ENCODE data around the gene U2AF1L4.
"Not testable (repeated sequence)": the region's sequence is repeated elsewhere in the genome, so short reads cannot be mapped to it uniquely, and the experiment has no call there.

The U2AF1L4 gene

DNA sequence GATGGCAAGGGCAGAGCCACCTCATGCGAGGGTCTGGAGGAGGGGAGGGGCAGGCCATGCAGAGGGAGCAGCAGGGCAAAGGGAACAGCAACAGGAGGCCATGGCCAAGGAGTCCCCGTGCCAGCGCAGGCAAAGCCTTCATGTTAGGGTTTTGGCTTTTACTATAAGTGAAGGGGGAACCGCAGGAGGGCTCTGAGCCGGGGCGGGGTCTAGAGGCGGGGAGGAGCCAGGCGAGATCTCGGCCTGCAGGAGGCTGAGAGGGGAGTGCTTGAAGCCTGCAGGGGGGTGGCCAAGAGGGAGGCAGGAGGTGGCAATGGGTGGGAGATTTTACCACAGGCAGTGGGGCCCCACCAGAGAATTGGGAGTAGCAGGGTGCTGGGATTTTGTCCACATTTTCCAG is 36.4 kb upstream of the U2AF1L4 start:
- DNase-seq (ENCODE audit: low spot score) (no peak), FAIRE-seq (no peak)

DNA sequence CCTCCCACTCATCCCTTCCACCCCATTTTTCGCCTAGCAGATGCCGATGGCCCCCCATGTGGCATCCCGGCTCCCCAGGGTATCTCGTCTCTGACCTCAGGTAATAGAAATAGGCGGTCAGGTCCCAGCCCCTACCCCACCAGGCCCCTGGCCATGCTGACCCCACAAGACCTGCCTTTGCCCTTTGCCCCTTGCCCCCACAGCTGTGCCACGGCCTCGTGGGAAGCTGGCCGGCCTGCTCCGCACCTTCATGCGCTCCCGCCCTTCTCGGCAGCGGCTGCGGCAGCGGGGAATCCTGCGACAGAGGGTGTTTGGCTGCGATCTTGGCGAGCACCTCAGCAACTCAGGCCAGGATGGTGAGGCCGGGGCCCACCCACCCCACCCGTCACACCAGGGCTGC is 35.5 kb upstream of the U2AF1L4 start:
- no peak for FAIRE-seq
- DNase-seq (ENCODE audit: low spot score): no peak

DNA sequence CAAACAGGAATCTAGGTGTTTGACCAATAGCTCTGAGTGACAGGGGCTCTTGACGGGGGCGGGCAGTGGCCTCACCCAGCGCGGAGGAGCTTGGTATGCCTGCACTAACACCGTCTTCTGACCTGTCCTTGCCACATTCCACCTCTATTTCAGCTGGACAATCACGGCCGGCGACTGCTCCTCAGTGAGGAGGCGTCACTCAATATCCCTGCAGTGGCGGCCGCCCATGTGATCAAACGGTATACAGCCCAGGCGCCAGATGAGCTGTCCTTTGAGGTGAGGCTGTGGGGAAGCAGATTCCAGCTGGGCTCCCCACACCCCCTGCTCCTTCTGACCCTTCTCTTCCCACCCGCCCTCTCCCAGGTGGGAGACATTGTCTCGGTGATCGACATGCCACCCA is 34.8 kb upstream of the U2AF1L4 start:
- no peak for DNase-seq (ENCODE audit: low spot score)
- FAIRE-seq: no peak

DNA sequence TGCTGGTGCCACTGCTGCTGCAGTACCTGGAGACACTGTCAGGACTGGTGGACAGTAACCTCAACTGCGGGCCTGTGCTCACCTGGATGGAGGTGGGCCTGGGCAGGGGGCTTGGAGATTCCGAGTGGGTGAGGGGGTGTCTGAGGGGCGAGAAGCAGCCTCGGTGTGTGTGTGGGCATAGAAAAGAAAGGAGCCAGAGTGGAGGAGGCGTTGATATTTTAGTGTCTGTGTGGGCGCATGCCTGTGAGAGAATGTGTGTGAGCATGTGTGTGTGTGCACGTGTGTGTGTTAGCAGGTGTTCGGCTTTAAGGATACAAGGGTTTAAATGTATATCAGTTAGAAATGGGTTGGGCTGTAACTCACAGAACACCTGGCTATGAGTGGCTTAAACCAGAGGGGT is 33.8 kb upstream of the U2AF1L4 start:
- DNase-seq (ENCODE audit: low spot score) (no peak), FAIRE-seq (no peak)

DNA sequence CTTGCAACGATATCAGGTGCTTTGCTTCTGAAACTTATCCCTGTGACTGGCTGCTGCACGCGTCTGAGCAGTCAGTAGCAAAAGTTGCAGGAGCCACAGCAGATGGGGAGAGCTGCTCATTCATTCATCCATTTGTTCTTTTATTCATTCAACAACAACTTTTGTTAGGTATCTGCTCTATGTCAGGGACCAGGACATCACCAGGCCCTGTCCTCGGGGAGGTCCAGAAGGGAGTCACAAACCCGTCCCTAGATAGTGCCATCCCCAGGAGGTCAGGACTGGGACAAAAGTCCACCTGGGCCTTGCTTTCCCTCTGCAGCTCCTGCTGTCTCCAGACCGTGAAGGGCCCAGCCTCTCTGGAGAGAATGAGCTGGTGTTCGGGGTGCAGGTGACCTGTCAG is 32.7 kb upstream of the U2AF1L4 start:
- FAIRE-seq: no peak
- no peak for DNase-seq (ENCODE audit: low spot score)

DNA sequence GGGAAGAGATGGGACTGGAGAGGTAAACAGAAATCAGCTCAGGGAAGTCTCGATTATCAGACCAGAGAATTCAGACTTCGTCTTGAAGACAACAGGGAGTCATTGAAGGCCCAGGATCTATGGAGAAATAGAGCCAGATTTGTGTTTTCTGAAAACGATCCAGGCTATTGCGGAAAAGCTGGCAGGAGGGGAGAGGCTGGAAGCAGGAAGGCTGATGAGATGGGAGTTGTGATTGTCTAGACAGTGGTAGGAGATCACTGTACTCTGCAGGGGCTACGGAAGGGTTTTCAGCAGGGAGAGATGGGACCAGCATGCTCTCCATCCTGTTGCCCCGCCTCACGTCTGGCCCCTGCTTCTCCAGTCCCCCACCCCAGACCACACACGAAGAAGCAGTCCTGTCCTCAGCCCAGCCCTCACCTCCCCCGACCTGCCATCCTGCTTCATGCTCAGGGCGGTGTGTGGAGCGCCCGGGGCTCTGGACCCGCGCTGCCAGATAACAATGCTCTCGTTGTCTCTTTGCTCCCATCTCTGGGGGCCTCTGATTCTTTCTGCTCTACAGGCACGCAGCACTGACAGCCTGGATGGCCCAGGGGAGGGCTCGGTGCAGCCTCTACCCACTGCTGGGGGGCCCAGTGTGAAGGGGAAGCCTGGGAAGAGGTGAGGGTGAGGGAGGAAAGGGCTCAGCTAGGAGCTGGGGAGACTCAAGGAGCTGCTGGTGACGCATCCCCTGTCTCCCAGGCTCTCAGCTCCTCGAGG is 32.0 kb upstream of the U2AF1L4 start:
- no peak for FAIRE-seq
- DNase-seq (ENCODE audit: low spot score): no peak

DNA sequence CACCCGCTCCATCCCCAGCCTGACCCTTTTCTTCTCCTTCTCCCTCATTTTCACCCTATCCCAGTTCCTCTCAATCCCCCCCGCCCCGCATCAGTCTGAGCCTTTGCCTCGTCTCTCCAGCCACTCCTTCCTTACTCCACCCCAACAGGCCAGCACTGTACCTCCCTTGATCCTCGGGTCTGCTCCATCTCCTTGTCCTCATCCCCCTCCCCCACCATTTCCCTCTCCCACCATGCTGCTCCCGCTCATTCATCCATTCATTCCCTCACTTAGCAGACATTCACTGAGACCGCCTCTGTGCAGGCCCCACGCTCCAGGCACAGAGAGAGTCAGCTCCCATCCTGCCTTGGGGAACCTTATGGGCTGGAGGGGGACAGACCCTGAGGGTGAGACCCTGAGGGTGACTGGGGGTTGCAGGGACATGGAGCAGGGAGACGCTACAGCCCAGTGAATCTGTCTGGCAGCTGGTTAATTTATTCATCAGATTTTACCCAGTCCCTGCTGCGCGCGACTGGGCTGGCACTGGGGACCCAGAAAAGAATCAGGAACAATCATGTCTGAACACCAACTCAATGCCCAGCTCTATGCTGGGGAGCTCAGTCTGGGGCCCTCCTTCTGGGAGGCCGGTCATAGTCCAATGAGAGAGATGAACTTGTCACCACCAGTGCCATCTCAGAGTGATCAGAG is 31.0 kb upstream of the U2AF1L4 start:
- no peak for FAIRE-seq
- no peak for DNase-seq (ENCODE audit: low spot score)

DNA sequence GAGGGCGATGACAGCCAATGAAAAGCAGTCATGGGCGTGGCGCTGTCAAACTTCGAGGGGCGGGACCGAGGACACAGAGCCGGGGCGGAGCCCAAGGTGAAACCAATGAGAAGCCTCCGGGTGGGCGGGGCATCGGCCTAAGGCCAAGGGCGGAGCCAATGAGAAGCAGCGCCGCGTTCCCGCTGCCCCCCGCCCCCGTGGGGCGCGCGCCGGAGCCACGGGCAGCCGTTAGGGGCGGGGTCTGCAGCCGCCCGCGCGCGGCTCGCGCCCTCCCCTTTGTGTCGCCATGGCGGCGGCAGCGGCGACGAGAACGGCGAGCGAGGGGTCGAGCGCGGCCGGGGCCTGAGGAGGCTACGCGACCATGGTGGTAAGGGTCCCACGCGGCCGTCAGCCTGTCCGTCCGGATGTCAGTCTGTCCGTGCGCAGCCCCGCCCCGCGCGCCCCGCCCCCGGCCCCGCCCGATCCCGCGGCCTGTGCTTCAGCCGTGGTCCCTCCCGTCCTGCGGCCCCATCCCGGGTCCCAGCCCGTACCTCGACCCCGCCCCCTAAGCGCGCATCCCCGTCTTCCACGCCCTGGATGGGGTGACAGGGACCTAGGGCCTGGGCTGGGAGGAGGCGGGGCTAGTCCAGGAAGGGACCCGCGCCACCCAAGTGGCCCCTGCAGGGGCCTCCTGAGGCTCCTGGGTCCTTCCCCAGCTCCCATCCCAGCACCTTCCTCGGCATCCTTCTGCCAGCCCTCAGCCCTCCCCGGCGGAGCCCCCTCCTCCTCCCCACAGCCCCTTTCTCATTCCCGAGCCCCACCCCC is 30.3 kb upstream of the U2AF1L4 start, which contains the start of gene ARHGAP33:
TSS of gene ARHGAP33 (plus strand) at position 267 of the 804 bp plus-strand sequence. CDS start at position 362, 95 bp downstream.
- peak; percentile 99 for DNase-seq (ENCODE audit: low spot score)
- FAIRE-seq: peak; percentile 13

DNA sequence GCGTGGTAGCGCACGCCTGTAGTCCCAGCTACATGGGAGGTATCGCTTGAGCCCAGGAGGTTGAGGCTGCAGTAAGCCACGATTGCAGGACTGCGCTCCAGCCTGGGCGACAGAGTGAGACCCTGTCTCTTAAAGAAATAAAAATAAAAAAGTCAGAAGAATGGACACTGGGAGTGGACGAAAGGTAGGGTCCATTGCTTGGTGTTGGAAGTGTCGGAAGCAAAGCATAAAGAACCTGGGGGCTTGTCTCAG is 29.8 kb upstream of the U2AF1L4 start:
- FAIRE-seq (no peak), DNase-seq (ENCODE audit: low spot score) (no peak)

DNA sequence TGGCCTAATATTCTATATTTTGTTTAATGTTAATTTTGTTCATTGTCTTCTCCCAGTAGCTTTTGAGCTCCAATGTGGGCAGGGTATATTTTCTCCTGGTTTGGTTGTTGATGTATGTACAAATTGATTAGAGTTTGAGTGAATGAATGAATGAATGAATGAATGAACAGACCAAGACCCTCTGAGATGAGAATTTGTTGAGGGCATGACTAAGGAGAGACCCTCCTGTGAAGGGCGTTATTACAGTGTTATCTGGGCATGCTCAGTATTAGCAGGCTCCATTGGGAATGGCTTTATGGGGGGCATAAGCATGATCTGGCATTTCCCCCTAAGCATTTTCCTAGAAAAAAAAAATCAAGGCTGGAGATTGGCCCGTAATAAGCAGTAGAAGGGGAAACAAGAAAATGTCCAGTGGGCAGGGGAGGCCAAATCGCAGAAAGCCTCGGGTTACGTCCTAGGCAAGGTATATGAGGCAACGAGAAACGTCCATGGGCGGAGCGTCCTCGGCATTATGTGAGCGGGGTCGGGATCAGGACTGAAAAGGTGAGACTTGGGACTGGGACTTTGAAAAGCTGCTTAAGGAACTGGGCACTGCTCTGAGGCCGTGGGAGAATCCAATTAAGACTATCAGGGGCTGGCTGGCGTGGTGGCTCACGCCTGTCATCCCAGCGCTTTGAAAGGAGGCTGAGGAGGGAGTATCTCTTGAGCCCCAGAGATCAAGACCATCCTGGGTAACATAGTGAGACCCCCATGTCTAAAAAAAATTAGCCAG is 29.2 kb upstream of the U2AF1L4 start:
- FAIRE-seq (no peak), DNase-seq (ENCODE audit: low spot score) (no peak)

DNA sequence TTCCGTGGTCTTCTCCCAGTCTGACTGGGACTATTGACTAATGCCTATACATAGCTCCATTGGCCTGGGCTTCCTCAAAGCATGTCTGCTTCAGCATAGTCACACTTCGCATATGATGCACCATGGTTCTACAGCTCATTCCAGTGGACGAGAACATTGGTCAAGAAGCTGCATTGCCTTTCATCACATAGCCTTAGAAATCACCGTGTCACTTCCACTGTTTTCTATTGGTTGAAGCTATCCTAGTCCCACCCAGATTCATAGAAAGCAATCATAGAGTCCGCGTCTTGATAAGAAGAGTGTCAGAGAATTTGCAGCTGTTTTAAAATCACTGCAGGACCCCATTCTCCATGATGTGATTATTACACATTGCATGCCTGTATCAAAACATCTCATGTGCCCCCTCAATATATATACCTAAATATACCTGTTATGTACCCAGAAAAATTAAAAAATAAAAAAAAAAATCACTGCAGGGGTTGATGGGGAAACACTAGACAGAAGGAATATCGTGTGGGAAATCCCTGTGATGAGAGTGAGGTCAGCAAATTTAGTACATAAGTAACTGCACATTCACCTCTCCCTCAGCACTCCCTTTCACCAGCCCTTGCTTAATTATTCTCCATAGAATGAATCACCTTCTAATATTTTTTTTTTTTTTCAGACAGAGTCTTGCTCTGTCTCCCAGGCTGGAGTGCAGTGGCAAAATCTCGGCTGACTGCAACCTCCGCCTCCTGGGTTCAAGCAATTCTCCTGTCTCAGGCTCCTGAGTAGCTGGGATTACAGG is 28.0 kb upstream of the U2AF1L4 start:
- DNase-seq (ENCODE audit: low spot score): no peak

DNA sequence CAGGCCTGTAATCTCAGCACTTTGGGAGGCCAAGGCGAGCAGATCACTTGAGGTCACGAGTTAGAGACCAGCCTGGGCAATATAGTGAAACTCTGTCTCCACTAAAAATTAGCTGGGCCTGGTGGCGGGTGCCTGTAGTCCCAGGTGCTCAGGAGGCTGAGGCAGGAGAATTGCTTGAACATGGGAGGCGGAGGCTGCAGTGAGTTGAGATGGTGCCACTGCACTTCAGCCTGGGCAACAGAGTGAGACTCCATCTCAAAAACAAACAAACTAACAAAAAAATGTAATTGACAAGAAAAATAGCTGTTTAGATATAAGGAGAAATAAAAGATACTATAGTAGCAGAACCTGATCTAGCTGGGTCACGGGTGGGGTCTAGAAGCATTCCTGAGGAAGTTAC is 27.1 kb upstream of the U2AF1L4 start:
- DNase-seq (ENCODE audit: low spot score); FAIRE-seq: not testable (repeated sequence)

More for the DNA sequence above, 28.0 kb upstream of the U2AF1L4 start:
- no peak for FAIRE-seq

DNA sequence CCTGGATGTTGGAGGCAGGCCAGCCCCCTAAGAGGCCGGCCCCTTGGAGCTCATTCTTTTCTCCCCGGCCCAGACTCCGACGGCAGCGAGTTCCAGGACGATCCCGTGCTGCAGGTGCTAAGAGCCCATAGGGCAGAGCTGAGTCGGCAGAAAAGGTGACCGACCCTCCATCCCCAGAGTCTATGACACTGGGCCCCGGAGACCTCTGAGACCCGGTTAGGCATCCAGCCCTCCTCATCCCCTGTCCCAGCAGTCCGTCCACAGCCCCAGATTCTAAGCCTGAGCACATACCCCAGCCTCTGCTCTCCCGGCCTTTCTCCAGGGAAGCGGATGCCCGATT is 22.8 kb upstream of the U2AF1L4 start:
- FAIRE-seq (no peak), DNase-seq (ENCODE audit: low spot score) (no peak)

DNA sequence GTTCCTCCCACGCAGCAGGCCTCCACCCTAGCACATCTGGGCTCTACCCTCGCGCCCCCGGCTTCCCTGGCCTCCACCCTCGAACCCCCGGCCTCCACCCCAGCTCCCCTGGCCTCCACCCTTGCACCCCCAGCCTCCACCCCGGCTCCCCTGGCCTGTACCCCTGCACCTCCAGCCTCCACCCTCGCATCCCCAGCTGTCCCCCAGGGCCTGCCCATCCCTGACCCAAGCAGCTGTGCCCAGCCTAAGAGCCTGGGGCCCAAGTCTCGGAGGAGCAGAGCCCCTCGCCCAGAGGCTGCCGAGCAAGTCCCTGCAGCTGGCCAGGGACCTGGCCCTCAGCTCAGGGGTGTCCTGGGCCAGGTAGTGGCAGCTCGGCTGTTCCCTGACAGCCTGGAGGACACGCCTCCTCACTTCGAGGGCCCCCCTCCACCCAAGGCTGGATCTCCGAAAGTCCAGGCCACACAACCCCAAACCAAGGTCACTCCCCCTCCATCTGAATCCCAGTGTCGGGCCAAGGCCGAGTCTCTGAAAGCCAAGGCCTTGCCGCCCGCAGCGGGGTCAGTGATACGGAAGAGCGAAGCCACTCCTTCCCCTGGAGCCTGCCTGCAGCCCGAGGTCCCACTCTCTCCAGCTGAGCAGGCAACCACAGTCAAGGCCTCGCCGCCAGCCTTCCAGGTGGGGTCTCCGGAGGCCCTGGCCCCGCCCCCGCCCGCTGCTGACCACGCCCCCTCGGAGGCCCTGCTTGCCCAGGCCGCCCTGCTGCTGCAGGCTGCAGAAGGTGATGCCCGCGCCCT is 22.3 kb upstream of the U2AF1L4 start:
- DNase-seq (ENCODE audit: low spot score): no peak
- no peak for FAIRE-seq

DNA sequence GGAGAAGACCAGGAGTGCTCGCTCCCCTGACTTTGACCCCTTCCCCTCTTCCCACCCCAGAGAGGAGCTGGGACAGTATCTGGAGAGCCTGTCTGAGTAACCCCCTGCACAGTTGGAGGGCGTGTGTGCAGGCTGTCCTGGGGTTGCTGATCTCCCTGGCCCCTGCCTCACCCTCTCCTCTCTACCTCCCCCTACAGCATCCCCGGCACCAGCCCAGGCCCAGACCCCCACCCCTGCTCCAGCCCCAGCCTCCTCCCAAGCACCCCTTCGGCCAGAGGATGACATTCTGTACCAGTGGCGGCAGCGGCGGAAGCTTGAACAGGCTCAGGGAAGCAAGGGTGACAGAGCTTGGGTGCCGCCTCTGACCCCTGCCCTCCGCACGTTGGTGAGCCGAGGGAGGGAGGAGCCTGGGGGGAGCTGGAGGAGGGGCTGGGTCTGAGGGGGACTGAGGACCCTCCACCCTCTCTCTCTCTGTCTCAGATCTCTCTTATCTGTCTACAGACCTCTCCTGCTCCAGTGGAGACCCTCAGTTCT is 21.4 kb upstream of the U2AF1L4 start:
- DNase-seq (ENCODE audit: low spot score) (no peak), FAIRE-seq (no peak)

DNA sequence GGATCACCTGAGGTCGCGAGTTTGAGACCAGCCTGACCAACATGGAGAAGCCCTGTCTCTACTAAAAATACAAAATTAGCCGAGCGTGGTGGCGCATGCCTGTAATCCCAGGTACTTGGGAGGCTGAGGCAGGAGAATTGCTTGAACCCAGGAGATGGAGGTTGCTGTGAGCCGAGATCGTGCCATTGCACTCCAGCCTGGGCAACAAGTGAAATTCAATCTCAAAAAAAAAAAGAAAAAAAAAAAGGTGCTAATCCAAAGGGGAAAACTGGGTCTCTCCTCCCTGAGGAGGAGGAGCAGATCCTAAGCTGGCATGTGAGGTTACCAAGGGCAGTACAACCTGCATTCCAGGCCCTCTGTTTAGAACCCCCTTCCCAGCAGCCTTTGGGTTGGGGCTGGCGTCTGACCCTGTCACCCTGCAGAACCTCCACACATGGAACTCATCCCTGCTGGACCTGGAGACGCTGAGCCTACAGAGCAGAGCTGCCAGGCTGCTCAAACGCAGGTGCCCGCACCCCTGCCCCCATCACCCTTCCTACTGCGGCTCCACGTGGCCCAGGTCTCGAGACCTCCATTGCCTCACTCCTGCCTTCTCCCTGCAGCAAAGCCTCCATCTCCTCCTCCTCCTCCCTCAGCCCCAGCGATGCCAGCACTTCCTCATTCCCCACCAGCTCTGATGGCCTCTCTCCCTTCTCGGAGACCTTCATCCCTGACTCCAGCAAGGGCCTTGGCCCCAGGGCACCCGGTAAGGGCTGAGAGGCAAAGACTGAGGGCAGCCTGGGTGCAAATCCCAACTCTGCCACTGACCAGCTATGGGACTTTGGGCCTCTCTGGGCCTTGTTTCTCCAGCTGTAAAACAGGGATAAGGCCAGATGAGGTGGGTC is 19.5 kb upstream of the U2AF1L4 start:
- DNase-seq (ENCODE audit: low spot score) (no peak), FAIRE-seq (peak; percentile 35)

DNA sequence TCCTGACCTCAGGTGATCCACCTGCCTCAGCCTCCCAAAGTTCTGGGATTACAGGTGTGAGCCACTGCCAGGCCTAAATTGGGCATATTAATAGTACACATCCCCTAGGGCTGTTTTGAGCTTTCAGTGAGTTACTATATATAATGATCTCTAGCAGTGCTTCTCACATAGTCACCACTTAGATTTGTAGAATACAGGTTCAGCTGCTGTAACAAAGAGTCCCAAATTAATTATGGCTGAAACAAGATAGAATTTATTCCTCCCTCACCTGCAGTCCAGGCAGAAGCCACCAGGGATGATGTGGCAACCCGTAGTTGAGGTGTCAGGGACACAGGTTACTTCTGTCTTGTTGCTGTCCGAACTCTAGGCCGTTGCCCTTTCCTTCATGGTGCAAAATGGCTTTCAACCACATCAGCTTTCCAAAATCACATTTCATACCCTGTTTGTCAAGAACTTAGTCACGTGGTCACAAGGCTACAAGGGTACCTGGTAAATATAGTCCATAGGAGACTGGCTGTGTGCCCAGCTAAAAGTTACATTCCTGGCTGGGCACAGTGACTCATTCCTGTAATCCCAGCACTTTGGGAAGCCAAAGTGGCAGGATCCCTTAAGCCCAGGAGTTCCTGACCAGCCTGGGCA is 15.6 kb upstream of the U2AF1L4 start:
- DNase-seq (ENCODE audit: low spot score): no peak
- FAIRE-seq: no peak

DNA sequence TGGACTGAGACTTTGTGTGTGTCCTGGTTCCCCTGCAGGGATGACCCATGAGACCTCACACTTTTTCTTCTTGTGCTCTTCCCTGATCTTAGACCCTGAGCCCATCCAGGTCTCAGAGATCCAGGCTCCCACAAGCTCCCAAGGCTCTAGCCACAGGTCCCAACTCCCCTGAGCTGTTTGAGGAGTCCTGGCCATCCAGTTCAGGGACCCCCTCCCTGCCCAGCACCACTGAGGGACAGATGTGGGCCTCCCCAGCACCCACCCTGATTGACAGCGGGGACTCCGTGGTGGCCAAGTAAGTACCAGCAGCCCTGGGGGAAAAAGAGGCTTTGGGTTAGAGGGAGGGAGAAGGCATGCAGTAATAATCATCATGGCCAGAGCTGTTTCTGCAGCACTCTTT is 14.5 kb upstream of the U2AF1L4 start:
- DNase-seq (ENCODE audit: low spot score): no peak
- no peak for FAIRE-seq
